B cell (primary cell): ENCODE measurements around the gene SPATA2L. TPM values are rescaled to one million over a fixed set of nuclear protein-coding genes. Genes with fewer than 3 reads are reported as not detected.

Source experiments
- ATAC-seq: fragments of 200-7000 bp; cut with Tn5 transposase; one replicate; pipeline ENCODE4 v1.10.0; 2021; ENCODE audit warnings: low read depth, mild to moderate bottlenecking, moderate number of reproducible peaks, moderate library complexity
- CTCF ChIA-PET: fragments of 350-600 bp; sonication (Branson Sonifier 250); formaldehyde crosslinking; loops from one replicate; lab custom pipeline; 2021; ENCODE audit warnings: antibody characterized with exemption, inconsistent platforms; lab: Charles Lee
- POLR2A ChIA-PET: fragments of 350-600 bp; sonication (Branson Sonifier 250); formaldehyde crosslinking; loops from one replicate; lab custom pipeline; 2021; ENCODE audit warnings: antibody characterized with exemption; lab: Charles Lee
- DNase-seq: peaks from one replicate; pipeline ENCODE4 v3.0.0; 2013
- H2AFZ ChIP-seq: 2 replicates; pipeline ENCODE4 v1.6.1; 2012; ENCODE audit warnings: mild to moderate bottlenecking, low read depth, low read length; ENCODE audit not compliant: insufficient read depth, poor library complexity, severe bottlenecking
- H3K27ac ChIP-seq, 2 donors: 1 replicate in 1 of 2; 2 replicates in 1 of 2; pipeline ENCODE4 v1.5.1; 2012 to 2013; ENCODE audit warnings: low read length in 2 of 2, mild to moderate bottlenecking in 2 of 2, moderate library complexity in 1 of 2
- H3K27me3 ChIP-seq, 4 experiments: fragments of 200-600 bp in 1 of 4; sonication (generic) in 1 of 4; replicated peaks in 1 of 4; 1 replicate in 2 of 4; 2 replicates in 2 of 4; pipeline versions ENCODE4 v1.6.1 to v1.7.0; 2013 to 2016; ENCODE audit warnings: low read length in 3 of 4, mild to moderate bottlenecking in 2 of 4, mixed read lengths in 1 of 4, moderate library complexity in 1 of 4; ENCODE audit not compliant: insufficient read depth in 4 of 4, control insufficient read depth in 3 of 4; ENCODE audit errors: control extremely low read depth in 1 of 4
- H3K36me3 ChIP-seq, 2 experiments: replicated peaks in 1 of 2; 1 replicate in 1 of 2; 2 replicates in 1 of 2; pipeline versions ENCODE4 v1.6.1 to v1.7.1; 2013; ENCODE audit warnings: low read length in 1 of 2; ENCODE audit not compliant: insufficient read depth in 2 of 2, control insufficient read depth in 1 of 2; ENCODE audit errors: control extremely low read depth in 1 of 2, extremely low read depth in 1 of 2
- H3K4me1 ChIP-seq, 2 donors: fragments of 200-600 bp in 1 of 2; sonication (generic) in 1 of 2; 1 replicate in 1 of 2; 2 replicates in 1 of 2; pipeline versions ENCODE4 v1.5.1 to v1.6.1; 2013 to 2017; ENCODE audit warnings: low read length in 2 of 2; ENCODE audit not compliant: control insufficient read depth in 2 of 2, insufficient read depth in 2 of 2
- H3K4me2 ChIP-seq: replicated peaks from 2 replicates; pipeline ENCODE3; 2012; ENCODE audit warnings: mild to moderate bottlenecking, low read depth, low read length; ENCODE audit not compliant: poor library complexity, severe bottlenecking
- H3K4me3 ChIP-seq, 5 experiments: fragments of 200-600 bp in 1 of 5; sonication (generic) in 1 of 5; 1 replicate in 3 of 5; 2 replicates in 2 of 5; pipeline versions ENCODE4 v1.5.1 to v1.7.0; 2011 to 2016; ENCODE audit warnings: low read length in 4 of 5, mild to moderate bottlenecking in 4 of 5, low read depth in 2 of 5, control low read depth in 1 of 5, moderate library complexity in 1 of 5; ENCODE audit not compliant: insufficient read depth in 1 of 5; ENCODE audit errors: control extremely low read depth in 1 of 5, extremely low read depth in 1 of 5
- H3K79me2 ChIP-seq: fragments of 200-600 bp; sonication (generic); one replicate; pipeline ENCODE4 v1.6.0; 2016; ENCODE audit warnings: low read length; ENCODE audit not compliant: control insufficient read depth, insufficient read depth
- H3K9ac ChIP-seq: fragments of 200-600 bp; sonication (generic); 2 replicates; pipeline ENCODE4 v1.6.1; 2017; ENCODE audit warnings: mild to moderate bottlenecking, low read length, moderate library complexity
- H3K9me3 ChIP-seq, 3 donors: one replicate each; pipeline versions ENCODE4 v1.6.1 to v1.7.1; 2013; ENCODE audit warnings: low read length in 2 of 3; ENCODE audit not compliant: control insufficient read depth in 2 of 3, insufficient read depth in 1 of 3; ENCODE audit errors: control extremely low read depth in 1 of 3
- H4K20me1 ChIP-seq: 2 replicates; pipeline ENCODE4 v1.6.0; 2012; ENCODE audit warnings: mild to moderate bottlenecking, low read length; ENCODE audit not compliant: insufficient read depth, control insufficient read depth, poor library complexity, severe bottlenecking
- H3K27ac Mint-ChIP-seq: one replicate; pipeline ENCODE4 v1.8.0; 2021; ENCODE audit warnings: mixed read lengths
- H3K27me3 Mint-ChIP-seq: one replicate; pipeline ENCODE4 v1.8.0; 2021; ENCODE audit warnings: mixed read lengths
- H3K4me1 Mint-ChIP-seq: one replicate; pipeline ENCODE4 v1.8.0; 2021; ENCODE audit warnings: mixed read lengths
- H3K4me3 Mint-ChIP-seq: one replicate; pipeline ENCODE4 v1.8.0; 2021; ENCODE audit warnings: mixed read lengths
- H3K9me3 Mint-ChIP-seq: one replicate; pipeline ENCODE4 v1.8.0; 2022; ENCODE audit warnings: mixed read lengths; ENCODE audit not compliant: insufficient read depth
- CTCF ChIP-seq: fragments of 200-600 bp; IDR thresholded peaks from one replicate; pipeline ENCODE4 v1.8.0; 2022; ENCODE audit warnings: antibody characterized with exemption, mild to moderate bottlenecking
- EZH2 ChIP-seq: IDR thresholded peaks from 2 replicates; pipeline ENCODE4 v1.6.1; 2012; ENCODE audit warnings: borderline replicate concordance, low read depth, mild to moderate bottlenecking, moderate library complexity, low read length; ENCODE audit not compliant: insufficient read depth, poor library complexity, severe bottlenecking
- WGBS: methylation state at CpG from one replicate; pipeline ENCODE4 v1.1.5; 2013; ENCODE audit warnings: missing lambda C conversion rate; ENCODE audit not compliant: insufficient coverage; 5-methylcytosine and 5-hydroxymethylcytosine counted together
- intact Hi-C: fragments of 100-400 bp; cut with micrococcal nuclease; formaldehyde crosslinking; loops from one replicate; pipeline ENCODE4 v1.10.0; 2022
- polyA plus RNA-seq: library from polyadenylated mRNA; depleted of rRNA; stranded (reverse); fragments of >200 nt; gene quantifications from 2 replicates; pipeline ENCODE4 v1.2.3, GENCODE V29; 2012
- total RNA-seq, 2 donors: library from RNA; stranded (reverse); fragments of 120-200 nt in 1 of 2; gene quantifications; 1 replicate in 1 of 2; 2 replicates in 1 of 2; pipeline versions ENCODE4 v1.2.3 to v1.2.4, GENCODE V29; 2013 to 2022

Gene SPATA2L
- total and polyA plus RNA-seq, 2 donors (not counting 1 experiment from before 2014, with no cell fraction given) = 16.4 to 32.1 TPM

- Mint-ChIP-seq H3K27ac (peak overlapping the region; percentile 32), H3K9me3 (no peaks in the 10 kb centered on the region), H3K27me3 (no peaks in the 10 kb centered on the region), H3K4me1 (peaks cover 7% of the 10 kb centered on the region), H3K4me3 (no peak overlapping the region)
- H3K4me3 ChIP-seq = no peak overlapping the region
- peaks cover 0 to 80% of the 10 kb centered on the region in 2 experiments for H3K36me3 ChIP-seq
- H2AFZ ChIP-seq = no peak overlapping the region
- H3K9me3 ChIP-seq = no peaks in the 10 kb centered on the region
- no peak overlapping the region for H3K27ac ChIP-seq
- no peak for TF ChIP-seq CTCF
- no peak for TF ChIP-seq EZH2
- no peak overlapping the region for H3K4me2 ChIP-seq
- 81% methylated on average over 17 of the region's 20 CpGs for WGBS
- peaks cover 0 to 12% of the 10 kb centered on the region in 2 donors for H3K4me1 ChIP-seq
- intact Hi-C loops = no loop called here
- DNase-seq = no peak
- peaks cover 62% of the 10 kb centered on the region for H4K20me1 ChIP-seq
- H3K79me2 ChIP-seq = peaks cover 19% of the 10 kb centered on the region
- no peaks in the 10 kb centered on the region for H3K27me3 ChIP-seq
- H3K9ac ChIP-seq = no peak overlapping the region
- ChIA-PET POLR2A (interaction anchor here (0.6 kb wide), 1 partner anchor 24 kb away, joined by 3 read pairs; no protein-coding TSS in a partner anchor), CTCF (interaction anchor here (1.0 to 1.6 kb wide), 2 partner anchors 24 to 54 kb away, joined by 3 to 4 read pairs; no protein-coding TSS in a partner anchor)
- ATAC-seq = no peak
Measured at GRCh38 chr16:89737341-89738071, 36.0 kb upstream of the SPATA2L start.

- H4K20me1 ChIP-seq = peaks cover 71% of the 10 kb centered on the region
- H3K4me1 ChIP-seq = peaks cover 0 to 10% of the 10 kb centered on the region in 2 donors
- peaks cover 0 to 89% of the 10 kb centered on the region in 2 experiments for H3K36me3 ChIP-seq
- peaks cover 10% of the 10 kb centered on the region for H3K4me1 Mint-ChIP-seq
- WGBS = 100% methylated on average over 2 of the region's 3 CpGs
- H3K9me3 ChIP-seq = no peaks in the 10 kb centered on the region
- TF ChIP-seq CTCF = no peak
- no peak for TF ChIP-seq EZH2
- no peak overlapping the region for H3K27ac Mint-ChIP-seq
- no peaks in the 10 kb centered on the region for H3K9me3 Mint-ChIP-seq
- H3K4me2 ChIP-seq = no peak overlapping the region
- H3K4me3 ChIP-seq = no peak overlapping the region
- no peak overlapping the region for H3K4me3 Mint-ChIP-seq
- POLR2A ChIA-PET = interaction anchor here (0.6 kb wide), 1 partner anchor 172 kb away, joined by 10 read pairs; no protein-coding TSS in a partner anchor
- H3K27me3 ChIP-seq = no peaks in the 10 kb centered on the region
- no peak overlapping the region for H2AFZ ChIP-seq
- CTCF ChIA-PET = interaction anchor here (0.7 kb wide), 1 partner anchor 141 kb away, joined by 3 read pairs; no protein-coding TSS in a partner anchor
- intact Hi-C loops = no loop called here
- ATAC-seq (no peak), DNase-seq (no peak)
- no peak overlapping the region for H3K9ac ChIP-seq
- no peaks in the 10 kb centered on the region for H3K27me3 Mint-ChIP-seq
- no peak overlapping the region for H3K27ac ChIP-seq
- peaks cover 29% of the 10 kb centered on the region for H3K79me2 ChIP-seq
Measured at GRCh38 chr16:89736554-89736953, 35.0 kb upstream of the SPATA2L start.
